ENCODE measurements around the gene UPB1.

Gene UPB1

DNA sequence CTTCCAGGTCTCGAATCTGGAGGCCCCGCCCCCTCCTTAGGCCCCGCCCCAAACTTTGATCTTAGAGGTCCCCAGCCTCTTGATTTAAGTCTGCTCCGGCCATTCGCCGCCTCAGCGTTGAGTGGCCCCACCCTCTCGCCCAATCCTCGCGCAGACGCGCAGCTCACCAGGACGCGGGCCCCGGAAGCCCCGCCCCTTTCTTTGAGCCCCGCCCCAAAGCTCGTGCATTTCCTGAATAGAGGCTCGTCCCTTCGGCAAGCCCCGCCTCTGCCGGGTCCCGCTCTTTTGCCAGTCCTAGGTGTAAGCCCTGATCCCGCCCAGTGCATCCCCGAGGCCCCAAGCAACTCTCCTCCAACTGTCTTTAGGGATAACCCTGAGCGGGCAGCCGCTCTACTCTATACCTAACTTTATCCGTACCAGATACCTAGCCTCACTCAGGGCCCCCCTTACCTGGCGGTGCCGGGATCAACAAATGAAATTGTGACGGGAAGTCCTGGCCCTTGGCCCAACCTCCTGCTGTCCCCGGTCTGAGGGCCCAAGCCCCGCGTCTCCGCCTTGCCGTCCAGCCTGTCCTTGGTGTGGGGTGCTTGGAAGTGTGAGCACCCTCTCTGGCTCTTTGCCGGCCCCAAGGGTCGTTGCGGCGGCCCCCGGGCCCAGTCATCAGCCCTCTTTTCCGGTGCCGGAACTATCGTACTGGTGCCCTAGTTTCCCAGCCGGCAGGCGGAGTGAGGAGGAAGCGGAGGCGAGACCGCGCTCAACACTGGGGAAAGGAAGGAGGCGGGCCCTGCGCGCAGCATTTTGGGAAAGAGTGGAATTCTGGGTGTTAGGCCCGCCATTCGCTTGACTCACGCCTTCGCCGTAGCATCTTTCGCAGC, 60.3 kb downstream of the UPB1 start, which contains the start of gene SNRPD3:
Gene SNRPD3, plus strand, starts transcription at position 835 of the 875 bp plus-strand sequence. CDS start 1,676 bp downstream, outside the sequence.
- H3K4ac ChIP-seq (ENCODE audit: low read length) = peak within 1 kb of the TSS; percentile 69
- peaks cover 21 to 53% of the 10 kb centered on the region in 2 donors for H3K36me3 ChIP-seq (replicated peaks in 1 of 2; ENCODE audit: control insufficient read depth in 2 of 2, insufficient read depth in 2 of 2, low read length in 2 of 2)
- peak within 1 kb of the TSS; percentile 90 for H3K27ac ChIP-seq (replicated peaks; ENCODE audit: low read length)
- H4K91ac ChIP-seq (ENCODE audit: low read depth, low read length, poor library complexity) = peak within 1 kb of the TSS; percentile 94
- H3K27me3 ChIP-seq (ENCODE audit: control insufficient read depth in 3 of 3, insufficient read depth in 3 of 3, low read depth in 1 of 3, low read length in 3 of 3) = no peaks in the 10 kb centered on the region
- peak within 1 kb of the TSS; percentile 85 for H3K4me2 ChIP-seq (ENCODE audit: insufficient read depth, low read length, poor library complexity, severe bottlenecking)
- H3K18ac ChIP-seq (ENCODE audit: low read length) = peak within 1 kb of the TSS; percentile 99
- no peak within 1 kb of the TSS for H4K8ac ChIP-seq (ENCODE audit: low read depth, low read length)
- H3K79me1 ChIP-seq (ENCODE audit: low read depth, low read length) = peaks cover 25% of the 10 kb centered on the region
- peak; percentile 99 for DNase-seq (ENCODE audit: low spot score)
- H3K4me1 ChIP-seq (ENCODE audit: control insufficient read depth in 2 of 2, insufficient read depth in 1 of 2, low read depth in 1 of 2, low read length in 2 of 2) = peaks cover 11 to 18% of the 10 kb centered on the region in 2 donors
- peak within 1 kb of the TSS; percentile 33 for H2BK5ac ChIP-seq (ENCODE audit: low read length)
- WGBS, 2 donors (ENCODE audit: extremely low coverage in 2 of 2, insufficient read length in 2 of 2, insufficient replicate concordance in 1 of 2) = no CpG with 5 or more reads among the region's 59 CpGs
- peak within 1 kb of the TSS; percentile 97 for H2BK15ac ChIP-seq (ENCODE audit: low read length)
- H3K14ac ChIP-seq (ENCODE audit: low read length) = peak within 1 kb of the TSS; percentile 82
- H3K9ac ChIP-seq (ENCODE audit: low read depth, low read length, poor library complexity) = peak within 1 kb of the TSS; percentile 96
- H2BK120ac ChIP-seq (ENCODE audit: low read depth, low read length) = peak within 1 kb of the TSS; percentile 69
- no peak within 1 kb of the TSS for H2AK5ac ChIP-seq (ENCODE audit: low read depth, low read length)
- peak within 1 kb of the TSS; percentile 94 for H2AFZ ChIP-seq (ENCODE audit: low read length)
- H2BK12ac ChIP-seq (ENCODE audit: low read length) = no peak within 1 kb of the TSS
- H3K23ac ChIP-seq (ENCODE audit: low read depth, low read length, poor library complexity) = peak within 1 kb of the TSS; percentile 95
- H3K9me3 ChIP-seq (replicated peaks in 1 of 2; ENCODE audit: control insufficient read depth in 2 of 2, insufficient read depth in 1 of 2, low read depth in 1 of 2, low read length in 2 of 2) = no peaks in the 10 kb centered on the region
- peak within 1 kb of the TSS; percentile 90 to 95 for H3K4me3 ChIP-seq (ENCODE audit: low read length in 2 of 2)

DNA sequence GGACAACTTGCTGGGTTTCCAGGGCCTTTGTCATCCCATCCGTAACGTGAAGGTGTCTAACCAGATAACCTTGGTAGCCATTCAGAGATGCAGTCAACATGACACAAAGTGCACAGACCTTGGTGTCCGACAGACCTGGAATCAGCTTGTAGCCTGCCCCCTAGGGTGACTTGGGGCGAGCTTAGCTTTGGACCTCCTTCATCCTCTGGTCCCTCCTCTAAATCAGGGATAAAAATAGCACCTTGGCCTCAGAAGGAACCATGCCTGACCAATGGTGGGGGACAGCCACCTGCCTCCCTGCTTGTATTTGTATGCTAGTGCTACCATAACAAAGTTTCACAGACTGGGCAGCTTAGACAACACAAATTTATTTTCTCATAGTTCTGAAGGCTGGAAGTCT, 64.3 kb downstream of the UPB1 start:
- Histone ChIP-seq H3K4me2 (ENCODE audit: insufficient read depth, low read length, poor library complexity, severe bottlenecking) (no peak overlapping the region), H3K4me1 (ENCODE audit: control insufficient read depth in 2 of 2, insufficient read depth in 1 of 2, low read depth in 1 of 2, low read length in 2 of 2) (peaks cover 4 to 10% of the 10 kb centered on the region in 2 donors), H3K36me3 (replicated peaks in 1 of 2; ENCODE audit: control insufficient read depth in 2 of 2, insufficient read depth in 2 of 2, low read length in 2 of 2) (peaks cover 32 to 74% of the 10 kb centered on the region in 2 donors), H2BK12ac (ENCODE audit: low read length) (no peak overlapping the region), H3K14ac (ENCODE audit: low read length) (no peak overlapping the region), H3K23ac (ENCODE audit: low read depth, low read length, poor library complexity) (no peak overlapping the region), H3K27me3 (ENCODE audit: control insufficient read depth in 3 of 3, insufficient read depth in 3 of 3, low read depth in 1 of 3, low read length in 3 of 3) (no peaks in the 10 kb centered on the region), H3K4ac (ENCODE audit: low read length) (no peak overlapping the region), H3K4me3 (ENCODE audit: low read length in 2 of 2) (no peak overlapping the region), H3K9ac (ENCODE audit: low read depth, low read length, poor library complexity) (no peak overlapping the region), H3K9me3 (replicated peaks in 1 of 2; ENCODE audit: control insufficient read depth in 2 of 2, insufficient read depth in 1 of 2, low read depth in 1 of 2, low read length in 2 of 2) (peaks cover 0 to 2% of the 10 kb centered on the region in 2 donors), H3K27ac (replicated peaks; ENCODE audit: low read length) (no peak overlapping the region), H2BK120ac (ENCODE audit: low read depth, low read length) (no peak overlapping the region), H2BK15ac (ENCODE audit: low read length) (no peak overlapping the region), H2AFZ (ENCODE audit: low read length) (no peak overlapping the region), H4K91ac (ENCODE audit: low read depth, low read length, poor library complexity) (no peak overlapping the region), H2BK5ac (ENCODE audit: low read length) (no peak overlapping the region), H3K79me1 (ENCODE audit: low read depth, low read length) (peaks cover 14% of the 10 kb centered on the region), H2AK5ac (ENCODE audit: low read depth, low read length) (no peak overlapping the region), H3K18ac (ENCODE audit: low read length) (no peak overlapping the region), H4K8ac (ENCODE audit: low read depth, low read length) (no peak overlapping the region)
- no CpG with 5 or more reads among the region's 4 CpGs for WGBS, 2 donors (ENCODE audit: extremely low coverage in 2 of 2, insufficient read length in 2 of 2, insufficient replicate concordance in 1 of 2)
- no peak for DNase-seq (ENCODE audit: low spot score)

DNA sequence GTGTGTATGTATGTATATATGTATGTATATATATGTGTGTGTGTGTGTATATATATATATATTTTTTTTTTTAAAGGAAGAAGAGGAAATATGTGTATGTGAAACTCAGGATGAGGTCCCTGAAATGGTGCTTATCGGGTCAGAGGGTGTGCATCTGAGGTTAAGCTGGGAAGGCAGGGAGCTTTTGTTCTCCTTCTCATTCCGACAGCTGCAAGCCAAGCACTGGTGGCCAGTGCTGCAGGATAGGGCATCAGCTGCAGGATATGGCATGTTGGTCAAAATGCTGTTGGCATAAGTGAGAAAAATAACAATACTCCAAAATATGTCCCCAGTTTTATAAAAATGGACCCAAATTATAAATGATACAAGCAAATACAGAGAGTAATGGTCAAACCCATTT, 68.1 kb downstream of the UPB1 start:
- no peaks in the 10 kb centered on the region for H3K27me3 ChIP-seq (ENCODE audit: control insufficient read depth in 3 of 3, insufficient read depth in 3 of 3, low read depth in 1 of 3, low read length in 3 of 3)
- H2BK12ac ChIP-seq (ENCODE audit: low read length) = no peak overlapping the region
- no peak overlapping the region for H2BK5ac ChIP-seq (ENCODE audit: low read length)
- no peak overlapping the region for H2BK120ac ChIP-seq (ENCODE audit: low read depth, low read length)
- no peak overlapping the region for H3K27ac ChIP-seq (replicated peaks; ENCODE audit: low read length)
- no peak overlapping the region for H3K23ac ChIP-seq (ENCODE audit: low read depth, low read length, poor library complexity)
- H3K4me2 ChIP-seq (ENCODE audit: insufficient read depth, low read length, poor library complexity, severe bottlenecking) = no peak overlapping the region
- no peak overlapping the region for H3K14ac ChIP-seq (ENCODE audit: low read length)
- no peak overlapping the region for H3K4ac ChIP-seq (ENCODE audit: low read length)
- H4K91ac ChIP-seq (ENCODE audit: low read depth, low read length, poor library complexity) = no peak overlapping the region
- no peak overlapping the region for H4K8ac ChIP-seq (ENCODE audit: low read depth, low read length)
- H2AK5ac ChIP-seq (ENCODE audit: low read depth, low read length) = no peak overlapping the region
- H2BK15ac ChIP-seq (ENCODE audit: low read length) = no peak overlapping the region
- no peaks in the 10 kb centered on the region for H3K4me1 ChIP-seq (ENCODE audit: control insufficient read depth in 2 of 2, insufficient read depth in 1 of 2, low read depth in 1 of 2, low read length in 2 of 2)
- peaks cover 21% of the 10 kb centered on the region for H3K79me1 ChIP-seq (ENCODE audit: low read depth, low read length)
- H3K4me3 ChIP-seq (ENCODE audit: low read length in 2 of 2) = no peak overlapping the region
- peaks cover 0 to 3% of the 10 kb centered on the region in 2 donors for H3K9me3 ChIP-seq (replicated peaks in 1 of 2; ENCODE audit: control insufficient read depth in 2 of 2, insufficient read depth in 1 of 2, low read depth in 1 of 2, low read length in 2 of 2)
- H2AFZ ChIP-seq (ENCODE audit: low read length) = no peak overlapping the region
- no peak overlapping the region for H3K18ac ChIP-seq (ENCODE audit: low read length)
- no peak overlapping the region for H3K9ac ChIP-seq (ENCODE audit: low read depth, low read length, poor library complexity)
- H3K36me3 ChIP-seq (replicated peaks in 1 of 2; ENCODE audit: control insufficient read depth in 2 of 2, insufficient read depth in 2 of 2, low read length in 2 of 2) = peaks cover 36 to 94% of the 10 kb centered on the region in 2 donors
- DNase-seq (ENCODE audit: low spot score) = no peak
- no CpG with 5 or more reads among the region's 2 CpGs for WGBS, 2 donors (ENCODE audit: extremely low coverage in 2 of 2, insufficient read length in 2 of 2, insufficient replicate concordance in 1 of 2)

DNA sequence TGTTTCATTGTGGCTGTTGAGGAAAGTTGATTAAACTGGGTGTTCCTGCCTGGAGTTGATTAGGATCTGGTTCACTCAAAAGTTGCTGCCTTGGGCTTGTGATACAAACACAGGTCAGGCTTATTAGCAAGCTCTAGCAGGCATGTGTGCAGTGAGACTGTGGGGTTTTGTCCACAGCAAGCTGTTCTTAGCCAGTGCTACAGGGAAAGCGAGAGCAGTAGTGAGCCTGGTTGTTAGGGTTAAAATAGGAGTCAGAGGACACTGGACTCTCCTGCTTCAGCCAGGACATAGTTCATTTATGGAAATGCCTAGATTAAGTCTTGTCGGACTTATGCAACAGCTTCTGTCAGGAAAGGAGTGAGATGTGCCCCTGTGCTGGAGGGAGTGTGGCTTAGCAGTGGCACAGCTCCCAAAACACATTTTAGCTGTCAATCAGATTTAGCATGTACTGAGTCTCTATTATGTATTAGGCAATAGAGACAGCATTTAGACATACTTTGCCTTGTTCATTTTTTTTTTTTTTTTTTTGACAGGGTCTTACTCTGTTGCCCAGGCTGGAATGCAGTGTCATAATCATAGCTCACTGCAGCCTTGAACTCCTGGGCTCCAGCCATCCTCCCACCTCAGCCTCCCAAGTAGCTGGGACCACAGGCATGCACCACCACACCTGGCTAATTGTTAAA, 69.4 kb downstream of the UPB1 start:
- Histone ChIP-seq H3K18ac (ENCODE audit: low read length) (no peak overlapping the region), H3K4me1 (ENCODE audit: control insufficient read depth in 2 of 2, insufficient read depth in 1 of 2, low read depth in 1 of 2, low read length in 2 of 2) (no peaks in the 10 kb centered on the region), H3K27me3 (ENCODE audit: control insufficient read depth in 3 of 3, insufficient read depth in 3 of 3, low read depth in 1 of 3, low read length in 3 of 3) (no peaks in the 10 kb centered on the region), H2AFZ (ENCODE audit: low read length) (no peak overlapping the region), H3K9ac (ENCODE audit: low read depth, low read length, poor library complexity) (no peak overlapping the region), H2AK5ac (ENCODE audit: low read depth, low read length) (no peak overlapping the region), H2BK15ac (ENCODE audit: low read length) (no peak overlapping the region), H3K79me1 (ENCODE audit: low read depth, low read length) (peaks cover 18% of the 10 kb centered on the region), H4K8ac (ENCODE audit: low read depth, low read length) (no peak overlapping the region), H3K23ac (ENCODE audit: low read depth, low read length, poor library complexity) (no peak overlapping the region), H3K27ac (replicated peaks; ENCODE audit: low read length) (no peak overlapping the region), H3K4me2 (ENCODE audit: insufficient read depth, low read length, poor library complexity, severe bottlenecking) (no peak overlapping the region), H3K9me3 (replicated peaks in 1 of 2; ENCODE audit: control insufficient read depth in 2 of 2, insufficient read depth in 1 of 2, low read depth in 1 of 2, low read length in 2 of 2) (peaks cover 0 to 3% of the 10 kb centered on the region in 2 donors), H2BK12ac (ENCODE audit: low read length) (no peak overlapping the region), H3K4ac (ENCODE audit: low read length) (no peak overlapping the region), H4K91ac (ENCODE audit: low read depth, low read length, poor library complexity) (no peak overlapping the region), H3K4me3 (ENCODE audit: low read length in 2 of 2) (peak overlapping the region in 1 of 2 donors; percentile 36), H3K14ac (ENCODE audit: low read length) (no peak overlapping the region), H3K36me3 (replicated peaks in 1 of 2; ENCODE audit: control insufficient read depth in 2 of 2, insufficient read depth in 2 of 2, low read length in 2 of 2) (peaks cover 35 to 90% of the 10 kb centered on the region in 2 donors), H2BK120ac (ENCODE audit: low read depth, low read length) (no peak overlapping the region), H2BK5ac (ENCODE audit: low read length) (no peak overlapping the region)
- no CpG with 5 or more reads among the region's 2 CpGs for WGBS, 2 donors (ENCODE audit: extremely low coverage in 2 of 2, insufficient read length in 2 of 2, insufficient replicate concordance in 1 of 2)
- no peak for DNase-seq (ENCODE audit: low spot score)
